SK-N-MC (cell line): ENCODE measurements around the gene EPSTI1.

Experiments used
- EZH2 ChIP-seq: fragments of 200-600 bp; sonication (generic); IDR thresholded peaks from one replicate; pipeline ENCODE4 v1.6.1; 2017; ENCODE audit warnings: antibody characterized with exemption
- FOXP2 ChIP-seq: optimal IDR thresholded peaks from 2 replicates; pipeline ENCODE3; 2011; ENCODE audit warnings: mild to moderate bottlenecking, moderate library complexity; ENCODE audit not compliant: insufficient read depth; ENCODE audit errors: extremely low read length, control extremely low read depth
- POLR2AphosphoS5 ChIP-seq: IDR thresholded peaks from 2 replicates; pipeline ENCODE4 v1.6.1; 2012; ENCODE audit warnings: mild to moderate bottlenecking, low read depth, low read length, borderline replicate concordance

- TF ChIP-seq POLR2AphosphoS5 (no peak), EZH2 (no peak), FOXP2 (no peak)
Measured at GRCh38 chr13:42865768-42866102, 126.3 kb downstream of the EPSTI1 start.
